Omental fat pad (tissue), 4 donors: Measurements from ENCODE around the gene MCC. TPM values are rescaled to one million over a fixed set of nuclear protein-coding genes. Genes with fewer than 3 reads are reported as not detected.

Source experiments
- ATAC-seq: fragments of 150-250 bp; one replicate; pipeline ENCODE4 v1.9.1; 2016; ENCODE audit warnings: mild to moderate bottlenecking, moderate library complexity; ENCODE audit not compliant: low FRiP score
- DNase-seq: peaks from one replicate; pipeline ENCODE4 v3.0.0-alpha.2; 2019; ENCODE audit warnings: low spot score
- CTCF ChIP-seq, 3 donors: fragments of 450-650 bp; IDR thresholded peaks; one replicate each; pipeline ENCODE4 v1.5.1; 2016 to 2017; ENCODE audit warnings: antibody characterized with exemption in 3 of 3, mild to moderate bottlenecking in 3 of 3, moderate library complexity in 2 of 3
- total RNA-seq, 4 donors: library from RNA; depleted of rRNA; stranded (reverse); fragments of >200 nt; gene quantifications; one replicate each; pipeline ENCODE4 v1.1.0, GENCODE V29; 2016

MCC gene
- total RNA-seq, 4 donors from 2014 or later, result 32.8 to 56.3 (median 44.4) TPM

GRCh38 chr5:113112435-113112834 is 375.8 kb downstream of the MCC start:
- ATAC-seq (peak; percentile 61), DNase-seq (no peak)
- TF ChIP-seq CTCF (IDR thresholded peaks at IDR 0.05), result no peak

- no peak for TF ChIP-seq CTCF (IDR thresholded peaks at IDR 0.05)
- ATAC-seq (peak; percentile 90), DNase-seq (no peak)
Observed at GRCh38 chr5:113110117-113110516, 378.1 kb downstream of the MCC start.

GRCh38 chr5:113109344-113109743 is 378.9 kb downstream of the MCC start:
- no peak for TF ChIP-seq CTCF (IDR thresholded peaks at IDR 0.05)

GRCh38 chr5:113108485-113108884 is 379.8 kb downstream of the MCC start:
- ATAC-seq (no peak), DNase-seq (no peak)
- TF ChIP-seq CTCF (IDR thresholded peaks at IDR 0.05), result no peak

More at GRCh38 chr5:113109344-113109743, 378.9 kb downstream of the MCC start:
- DNase-seq (no peak), ATAC-seq (no peak)

- no peak for ATAC-seq
- TF ChIP-seq CTCF (IDR thresholded peaks at IDR 0.05), result no peak
- no peak for DNase-seq
Observed at GRCh38 chr5:113106821-113107220, 381.4 kb downstream of the MCC start.

- DNase-seq (no peak), ATAC-seq (no peak)
- no peak for TF ChIP-seq CTCF (IDR thresholded peaks at IDR 0.05)
Observed at GRCh38 chr5:113105693-113106280, 382.5 kb downstream of the MCC start.

- no peak for TF ChIP-seq CTCF (IDR thresholded peaks at IDR 0.05)
- DNase-seq (no peak), ATAC-seq (no peak)
Observed at GRCh38 chr5:113103330-113103729, 384.9 kb downstream of the MCC start.
